OCI-LY3 (cell line): ENCODE results near the gene NLRC3.

Experiments used
- H2AFZ ChIP-seq: fragments of 200-600, 300-600 bp; shearing (Covaris generic); 2 replicates; pipeline ENCODE4 v1.6.0; 2014; ENCODE audit warnings: antibody characterized with exemption, low read depth, low read length
- H3K27ac ChIP-seq: fragments of 200-600, 300-600 bp; sonication (generic); 2 replicates; pipeline ENCODE4 v1.5.1; 2014; ENCODE audit warnings: mild to moderate bottlenecking, low read length, moderate library complexity, mixed read lengths
- H3K27me3 ChIP-seq: fragments of 200-600, 300-600 bp; sonication (generic); 2 replicates; pipeline ENCODE4 v1.6.1; 2014; ENCODE audit warnings: low read depth, low read length, mixed read lengths
- H3K36me3 ChIP-seq: fragments of 200-600, 300-600 bp; sonication (generic); replicated peaks from 2 replicates; pipeline ENCODE3; 2014; ENCODE audit warnings: low read depth, low read length, mixed read lengths
- H3K4me1 ChIP-seq: fragments of 300-600, 200-600 bp; sonication (generic); 2 replicates; pipeline ENCODE4 v1.6.1; 2014; ENCODE audit warnings: low read length, mixed read lengths
- H3K4me2 ChIP-seq: fragments of 200-600, 300-600 bp; sonication (generic); 2 replicates; pipeline ENCODE4 v1.6.1; 2014; ENCODE audit warnings: low read length, mixed read lengths
- H3K4me3 ChIP-seq: fragments of 300-600, 200-600 bp; sonication (generic); 2 replicates; pipeline ENCODE4 v1.5.1; 2014; ENCODE audit warnings: antibody characterized with exemption, mild to moderate bottlenecking, low read length, moderate library complexity
- H3K79me2 ChIP-seq: fragments of 300-600, 200-600 bp; shearing (Covaris generic); 2 replicates; pipeline ENCODE4 v1.6.1; 2014; ENCODE audit warnings: mild to moderate bottlenecking, low read length, mixed read lengths
- H3K9ac ChIP-seq: fragments of 300-600, 200-600 bp; shearing (Covaris generic); 2 replicates; pipeline ENCODE4 v1.6.0; 2014; ENCODE audit warnings: mild to moderate bottlenecking, low read length, moderate library complexity
- H3K9me3 ChIP-seq: fragments of 200-600, 300-600 bp; shearing (Covaris generic); 2 replicates; pipeline ENCODE4 v1.6.1; 2014; ENCODE audit warnings: low read length, mixed read lengths; ENCODE audit not compliant: insufficient read depth
- H4K20me1 ChIP-seq: fragments of 200-600, 300-600 bp; sonication (generic); 2 replicates; pipeline ENCODE4 v1.6.1; 2016; ENCODE audit warnings: low read length, mixed read lengths; ENCODE audit not compliant: insufficient read depth
- CTCF ChIP-seq: fragments of 200-600, 300-600 bp; sonication (generic); IDR thresholded peaks from 2 replicates; pipeline ENCODE4 v1.5.1; 2014; ENCODE audit warnings: antibody characterized with exemption, low read length, low read depth
- EZH2phosphoT487 ChIP-seq: fragments of 200-600 bp; shearing (Covaris generic); IDR thresholded peaks from 2 replicates; pipeline ENCODE4 v1.6.1; 2018; ENCODE audit warnings: antibody characterized with exemption, mixed run types, low read depth

The NLRC3 gene

GRCh38 chr16:3576211-3576610 lies 992 bp downstream of the NLRC3 start:
- H3K27ac ChIP-seq = no peak overlapping the region
- H3K27me3 ChIP-seq = no peaks in the 10 kb centered on the region
- H4K20me1 ChIP-seq = no peaks in the 10 kb centered on the region
- no peak overlapping the region for H2AFZ ChIP-seq
- H3K36me3 ChIP-seq = no peaks in the 10 kb centered on the region
- no peaks in the 10 kb centered on the region for H3K9me3 ChIP-seq
- H3K4me2 ChIP-seq = no peak overlapping the region
- H3K4me3 ChIP-seq = no peak overlapping the region
- H3K9ac ChIP-seq = no peak overlapping the region
- peaks cover 9% of the 10 kb centered on the region; the same call in 1 of the 2 replicates for H3K4me1 ChIP-seq
- H3K79me2 ChIP-seq = no peaks in the 10 kb centered on the region
- TF ChIP-seq EZH2phosphoT487 = no peak
- no peak for TF ChIP-seq CTCF

- H2AFZ ChIP-seq = no peak overlapping the region
- no peak overlapping the region for H3K27ac ChIP-seq
- H3K4me3 ChIP-seq = no peak overlapping the region
- no peak overlapping the region for H3K4me2 ChIP-seq
- no peaks in the 10 kb centered on the region for H3K9me3 ChIP-seq
- H3K9ac ChIP-seq = no peak overlapping the region
- H3K27me3 ChIP-seq = no peaks in the 10 kb centered on the region
- no peaks in the 10 kb centered on the region for H3K79me2 ChIP-seq
- TF ChIP-seq EZH2phosphoT487 (no peak), CTCF (no peak)
- H3K4me1 ChIP-seq = peaks cover 9% of the 10 kb centered on the region; the same call in 1 of the 2 replicates
- no peaks in the 10 kb centered on the region for H4K20me1 ChIP-seq
- no peaks in the 10 kb centered on the region for H3K36me3 ChIP-seq
These were observed 1.7 kb downstream of the NLRC3 start for GRCh38 chr16:3575491-3575890.

GRCh38 chr16:3574195-3574594 lies 3.0 kb downstream of the NLRC3 start:
- peaks cover 5% of the 10 kb centered on the region; the same call in 1 of the 2 replicates for H3K4me1 ChIP-seq
- H3K27me3 ChIP-seq = no peaks in the 10 kb centered on the region
- no peak overlapping the region for H3K27ac ChIP-seq
- H4K20me1 ChIP-seq = no peaks in the 10 kb centered on the region
- H3K9me3 ChIP-seq = no peaks in the 10 kb centered on the region
- H3K36me3 ChIP-seq = no peaks in the 10 kb centered on the region
- no peaks in the 10 kb centered on the region for H3K79me2 ChIP-seq
- no peak overlapping the region for H3K9ac ChIP-seq
- H3K4me2 ChIP-seq = no peak overlapping the region
- TF ChIP-seq CTCF = no peak
- no peak for TF ChIP-seq EZH2phosphoT487
- H2AFZ ChIP-seq = no peak overlapping the region
- no peak overlapping the region for H3K4me3 ChIP-seq

- H3K9ac ChIP-seq = no peak overlapping the region
- no peaks in the 10 kb centered on the region for H3K27me3 ChIP-seq
- H3K4me3 ChIP-seq = no peak overlapping the region
- no peak overlapping the region for H3K27ac ChIP-seq
- H2AFZ ChIP-seq = no peak overlapping the region
- no peaks in the 10 kb centered on the region for H3K79me2 ChIP-seq
- H3K4me2 ChIP-seq = no peak overlapping the region
- no peaks in the 10 kb centered on the region for H4K20me1 ChIP-seq
- H3K4me1 ChIP-seq = no peaks in the 10 kb centered on the region
- no peak for TF ChIP-seq CTCF
- no peak for TF ChIP-seq EZH2phosphoT487
- no peaks in the 10 kb centered on the region for H3K9me3 ChIP-seq
- H3K36me3 ChIP-seq = no peaks in the 10 kb centered on the region
These were observed 3.9 kb downstream of the NLRC3 start for GRCh38 chr16:3573146-3573815.
